Keratinocyte (primary cell): ENCODE measurements around the gene HEPACAM.

Experiments
- CTCF ChIP-seq, 3 experiments: IDR thresholded peaks in 1 of 3; conservative IDR thresholded peaks in 1 of 3; optimal IDR thresholded peaks in 1 of 3; 2 replicates in 2 of 3; 3 replicates in 1 of 3; pipeline versions ENCODE3 to v1.5.1; 2011; ENCODE audit warnings: low read length in 3 of 3, mild to moderate bottlenecking in 3 of 3, moderate library complexity in 2 of 3, control low read depth in 1 of 3, inconsistent platforms in 1 of 3; ENCODE audit not compliant: insufficient read depth in 2 of 3; ENCODE audit errors: extremely low read depth in 1 of 3
- EZH2 ChIP-seq: IDR thresholded peaks from one replicate; pipeline ENCODE4 v1.6.1; 2012; ENCODE audit warnings: inconsistent platforms, mild to moderate bottlenecking, low read length, moderate library complexity

- TF ChIP-seq CTCF (optimal IDR thresholded peaks at IDR 0.05 in 1 of 3, IDR thresholded peaks at IDR 0.05 in 1 of 3, conservative IDR thresholded peaks at IDR 0.05 in 1 of 3; ENCODE audit: extremely low read depth in 1 of 3, insufficient read depth in 2 of 3, low read length in 3 of 3) (no peak), EZH2 (no peak)
These were observed 45.7 kb downstream of the HEPACAM start for GRCh38 chr11:124890151-124890550.
